PC-3 (cell line): ENCODE results near the gene ABCC8. TPM values are rescaled to one million over a fixed set of nuclear protein-coding genes. Genes with fewer than 3 reads are reported as not detected.

Experiments used
- ATAC-seq: fragments of 200-7000 bp; cut with Tn5 transposase; 2 replicates; pipeline ENCODE4 v1.9.1; 2020; ENCODE audit warnings: mild to moderate bottlenecking, moderate library complexity
- BruUV-seq: library from RNA; stranded (reverse); fragments of 400-500 nt; replicated peaks from 2 replicates; lab custom pipeline; 2021; lab: Mats Ljungman, UMichigan
- CTCF ChIA-PET: fragments of 300-600 bp; sonication (Branson Sonifier 250); formaldehyde crosslinking; loops from one replicate; lab custom pipeline; 2022; ENCODE audit warnings: antibody characterized with exemption; lab: Charles Lee
- POLR2A ChIA-PET: fragments of 300-600 bp; sonication (Branson Sonifier 250); formaldehyde crosslinking; loops from one replicate; lab custom pipeline; 2022; ENCODE audit warnings: antibody characterized with exemption; ENCODE audit not compliant: unreplicated experiment; lab: Charles Lee
- DNase-seq: peaks from one replicate; pipeline ENCODE4 v3.0.0-alpha.2; 2015
- H2AFZ ChIP-seq: fragments of 300-600 bp; sonication (generic); 2 replicates; pipeline ENCODE4 v1.6.0; 2016; ENCODE audit warnings: antibody characterized with exemption, low read length
- H3F3A ChIP-seq: fragments of 300-600 bp; sonication (generic); one replicate; pipeline ENCODE4 v1.6.0; 2017; ENCODE audit warnings: antibody characterized with exemption, low read length, control low read depth, mild to moderate bottlenecking; ENCODE audit not compliant: unreplicated experiment
- H3K27ac ChIP-seq: fragments of 300-600 bp; sonication (generic); 2 replicates; pipeline ENCODE4 v1.5.1; 2016; ENCODE audit warnings: mild to moderate bottlenecking, low read length
- H3K27me3 ChIP-seq: fragments of 300-600 bp; sonication (generic); 2 replicates; pipeline ENCODE4 v1.6.1; 2016; ENCODE audit warnings: low read length, mixed read lengths
- H3K36me3 ChIP-seq: fragments of 300-600 bp; sonication (generic); 2 replicates; pipeline ENCODE4 v1.6.1; 2016; ENCODE audit warnings: low read depth, mixed run types, low read length, mixed read lengths
- H3K4me1 ChIP-seq: fragments of 300-600 bp; sonication (generic); 2 replicates; pipeline ENCODE4 v1.5.1; 2016; ENCODE audit warnings: low read length; ENCODE audit not compliant: insufficient read depth
- H3K4me2 ChIP-seq: fragments of 300-600 bp; sonication (generic); 2 replicates; pipeline ENCODE4 v1.6.0; 2016; ENCODE audit warnings: low read length
- H3K4me3 ChIP-seq: fragments of 300-600 bp; sonication (generic); 2 replicates; pipeline ENCODE4 v1.5.1; 2016; ENCODE audit warnings: mild to moderate bottlenecking, low read length, mixed read lengths
- H3K79me2 ChIP-seq: fragments of 300-600 bp; sonication (generic); 2 replicates; pipeline ENCODE4 v1.6.1; 2017; ENCODE audit warnings: low read length, mixed read lengths
- H3K9ac ChIP-seq: fragments of 300-600 bp; sonication (generic); 2 replicates; pipeline ENCODE4 v1.6.0; 2016; ENCODE audit warnings: mild to moderate bottlenecking, low read length
- H3K9me2 ChIP-seq: fragments of 300-600 bp; sonication (generic); replicated peaks from 2 replicates; pipeline ENCODE4 v1.6.1; 2016; ENCODE audit warnings: mixed run types, low read length, mixed read lengths
- H3K9me3 ChIP-seq: fragments of 300-600 bp; sonication (generic); 2 replicates; pipeline ENCODE4 v1.6.1; 2016; ENCODE audit warnings: low read length, mixed read lengths
- H4K20me1 ChIP-seq: fragments of 300-600 bp; sonication (generic); 2 replicates; pipeline ENCODE4 v1.6.1; 2016; ENCODE audit warnings: low read length, mixed read lengths
- CTCF ChIP-seq: fragments of 300-600 bp; sonication (generic); conservative IDR thresholded peaks from 2 replicates; pipeline ENCODE4 v1.5.1; 2017; ENCODE audit warnings: antibody characterized with exemption, low read depth, mild to moderate bottlenecking, low read length
- EZH2 ChIP-seq: fragments of 300-600 bp; sonication (generic); IDR thresholded peaks from one replicate; pipeline ENCODE4 v1.6.1; 2017; ENCODE audit warnings: antibody characterized with exemption, mild to moderate bottlenecking, low read length; ENCODE audit not compliant: unreplicated experiment
- EZH2phosphoT487 ChIP-seq: fragments of 300-600 bp; sonication (generic); IDR thresholded peaks from 2 replicates; pipeline ENCODE4 v1.6.1; 2018; ENCODE audit warnings: mild to moderate bottlenecking, antibody characterized with exemption, low read length, borderline replicate concordance
- intact Hi-C: fragments of 100-400 bp; cut with micrococcal nuclease; formaldehyde crosslinking; loops from 2 replicates; pipeline ENCODE4 v1.9.0; 2023
- total RNA-seq: library from RNA; depleted of rRNA; stranded (reverse); fragments of >200 nt; gene quantifications from 2 replicates; pipeline ENCODE4 v1.2.3, GENCODE V29; 2014

ABCC8 gene
- total RNA-seq, 1 experiment from 2014 or later: not detected

DNA sequence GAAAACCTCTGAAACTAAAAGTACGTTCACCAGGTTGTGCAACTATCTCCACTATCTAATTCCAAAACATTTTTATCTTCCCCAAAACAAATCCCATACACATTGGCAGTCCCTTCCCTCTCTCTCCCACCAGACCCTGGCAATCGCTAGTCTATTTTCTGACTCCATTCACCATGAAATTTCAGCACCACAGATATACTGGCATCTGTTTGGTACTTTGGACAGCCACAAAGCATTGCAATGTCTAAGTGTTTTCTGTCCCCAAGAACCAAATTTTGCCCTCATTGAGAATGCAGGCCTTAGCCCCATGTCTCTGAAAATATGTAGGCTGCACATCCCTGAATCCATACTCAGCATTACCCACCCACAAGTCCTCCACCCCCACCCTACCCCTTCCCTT is 60.2 kb downstream of the ABCC8 start:
- no TSS peak for BruUV-seq
- Histone ChIP-seq H3K27ac (no peak overlapping the region), H4K20me1 (no peaks in the 10 kb centered on the region), H3K79me2 (no peaks in the 10 kb centered on the region), H3K4me2 (no peak overlapping the region), H3K36me3 (no peaks in the 10 kb centered on the region), H3K9ac (no peak overlapping the region), H3K9me2 (no peaks in the 10 kb centered on the region), H3F3A (no peaks in the 10 kb centered on the region), H3K4me3 (no peak overlapping the region), H3K9me3 (no peaks in the 10 kb centered on the region), H2AFZ (no peak overlapping the region), H3K4me1 (no peaks in the 10 kb centered on the region), H3K27me3 (peaks cover 50% of the 10 kb centered on the region)
- CTCF ChIA-PET: no interaction called here
- DNase-seq (no peak), ATAC-seq (no peak)
- intact Hi-C loops: no loop called here
- POLR2A ChIA-PET: no interaction called here
- TF ChIP-seq CTCF: no peak
- no peak for TF ChIP-seq EZH2
- TF ChIP-seq EZH2phosphoT487: no peak

DNA sequence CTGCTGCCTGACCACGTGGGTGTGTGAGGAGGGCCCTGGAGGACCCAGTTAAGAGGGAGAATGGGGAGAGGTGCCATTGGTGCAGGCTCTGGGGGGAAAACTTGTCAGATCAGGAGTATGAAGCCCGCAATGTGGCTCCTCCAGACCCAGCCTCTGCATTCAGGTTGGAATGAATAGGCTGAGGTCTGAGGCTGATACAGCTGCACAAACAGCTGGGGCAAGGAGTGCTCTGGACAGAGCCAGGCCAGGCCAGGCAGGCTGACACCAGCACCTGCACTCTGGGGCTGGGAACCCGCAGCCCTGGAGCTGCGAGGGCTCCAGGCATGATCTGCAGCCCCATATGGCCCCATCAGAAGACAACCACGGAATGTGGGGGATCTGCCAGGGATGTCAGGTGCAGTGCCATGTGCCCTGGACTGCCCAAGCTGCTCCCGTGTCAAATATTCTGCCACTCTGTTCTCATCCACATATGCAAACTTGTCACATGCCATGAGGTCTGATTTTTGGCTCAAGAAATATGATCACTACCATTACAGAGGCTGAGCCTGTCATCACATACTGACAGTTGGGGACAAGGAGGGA is 61.0 kb downstream of the ABCC8 start:
- peaks cover 43% of the 10 kb centered on the region for H3K27me3 ChIP-seq
- POLR2A ChIA-PET: no interaction called here
- H3K9ac ChIP-seq: no peak overlapping the region
- TF ChIP-seq EZH2phosphoT487 (no peak), CTCF (no peak), EZH2 (no peak)
- no TSS peak for BruUV-seq
- H3K4me3 ChIP-seq: no peak overlapping the region
- H3K79me2 ChIP-seq: no peaks in the 10 kb centered on the region
- H3K36me3 ChIP-seq: no peaks in the 10 kb centered on the region
- no peak for DNase-seq
- intact Hi-C loops: no loop called here
- H3F3A ChIP-seq: no peaks in the 10 kb centered on the region
- no peaks in the 10 kb centered on the region for H4K20me1 ChIP-seq
- H3K4me2 ChIP-seq: no peak overlapping the region
- CTCF ChIA-PET: no interaction called here
- H3K9me2 ChIP-seq: no peaks in the 10 kb centered on the region
- ATAC-seq: no peak
- H3K9me3 ChIP-seq: no peaks in the 10 kb centered on the region
- no peak overlapping the region for H2AFZ ChIP-seq
- no peak overlapping the region for H3K27ac ChIP-seq
- no peaks in the 10 kb centered on the region for H3K4me1 ChIP-seq

- ChIA-PET POLR2A (no interaction called here), CTCF (no interaction called here)
- Histone ChIP-seq H3K4me1 (no peaks in the 10 kb centered on the region), H2AFZ (no peak overlapping the region), H3K36me3 (no peaks in the 10 kb centered on the region), H3K27ac (no peak overlapping the region), H3K9me2 (no peaks in the 10 kb centered on the region), H3K79me2 (no peaks in the 10 kb centered on the region), H3F3A (no peaks in the 10 kb centered on the region), H3K9me3 (no peaks in the 10 kb centered on the region), H3K4me3 (no peak overlapping the region), H3K9ac (no peak overlapping the region), H3K27me3 (peaks cover 37% of the 10 kb centered on the region), H3K4me2 (no peak overlapping the region), H4K20me1 (no peaks in the 10 kb centered on the region)
- ATAC-seq: no peak
- intact Hi-C loops: no loop called here
- no peak for DNase-seq
- TF ChIP-seq CTCF (no peak), EZH2 (no peak), EZH2phosphoT487 (no peak)
- no TSS peak for BruUV-seq
Measured at GRCh38 chr11:17414992-17415391, 61.7 kb downstream of the ABCC8 start.
